MM.1S (cell line): ENCODE data around the gene NDUFS7.

Experiments
- DNase-seq: peaks from one replicate; pipeline ENCODE4 v3.0.0-alpha.2; 2015
- H2AFZ ChIP-seq: fragments of 300-600 bp; sonication (generic); 2 replicates; pipeline ENCODE4 v1.6.0; 2016; ENCODE audit warnings: antibody characterized with exemption, low read length
- H3F3A ChIP-seq: fragments of 300-600 bp; sonication (generic); 2 replicates; pipeline ENCODE4 v1.6.1; 2016; ENCODE audit warnings: mild to moderate bottlenecking, antibody characterized with exemption, low read length, moderate library complexity, mixed read lengths; ENCODE audit not compliant: insufficient read depth
- H3K27ac ChIP-seq: fragments of 300-600 bp; sonication (generic); 2 replicates; pipeline ENCODE4 v1.5.1; 2016; ENCODE audit warnings: mild to moderate bottlenecking, low read length
- H3K27me3 ChIP-seq: fragments of 300-600 bp; sonication (generic); replicated peaks from 2 replicates; pipeline ENCODE4 v1.6.0; 2016; ENCODE audit warnings: low read length; ENCODE audit not compliant: insufficient read depth
- H3K36me3 ChIP-seq: fragments of 300-600 bp; sonication (generic); replicated peaks from 2 replicates; pipeline ENCODE4 v1.6.1; 2016; ENCODE audit warnings: mild to moderate bottlenecking, low read length, mixed read lengths; ENCODE audit not compliant: insufficient read depth
- H3K4me1 ChIP-seq: fragments of 300-600 bp; sonication (generic); 2 replicates; pipeline ENCODE4 v1.6.1; 2016; ENCODE audit warnings: low read length, mixed read lengths
- H3K4me2 ChIP-seq: fragments of 300-600 bp; sonication (generic); 2 replicates; pipeline ENCODE4 v1.6.0; 2016; ENCODE audit warnings: low read depth, low read length
- H3K4me3 ChIP-seq: fragments of 300-600 bp; sonication (generic); 2 replicates; pipeline ENCODE4 v1.5.1; 2016; ENCODE audit warnings: low read length, mixed read lengths
- H3K79me2 ChIP-seq: fragments of 300-600 bp; sonication (generic); 2 replicates; pipeline ENCODE4 v1.6.1; 2016; ENCODE audit warnings: mixed run types, low read length, mixed read lengths
- H3K9ac ChIP-seq: fragments of 300-600 bp; sonication (generic); 2 replicates; pipeline ENCODE4 v1.6.1; 2016; ENCODE audit warnings: low read length, mixed read lengths
- H3K9me2 ChIP-seq: fragments of 300-600 bp; sonication (generic); replicated peaks from 2 replicates; pipeline ENCODE4 v1.6.1; 2016; ENCODE audit warnings: mild to moderate bottlenecking, low read length, mixed read lengths; ENCODE audit not compliant: insufficient read depth
- H3K9me3 ChIP-seq: fragments of 300-600 bp; sonication (generic); replicated peaks from 2 replicates; pipeline ENCODE4 v1.6.1; 2016; ENCODE audit warnings: mild to moderate bottlenecking, low read length, mixed read lengths; ENCODE audit not compliant: insufficient read depth
- H4K20me1 ChIP-seq: fragments of 300-600 bp; sonication (generic); 2 replicates; pipeline ENCODE4 v1.6.1; 2016; ENCODE audit warnings: mild to moderate bottlenecking, low read length, moderate library complexity, mixed read lengths; ENCODE audit not compliant: insufficient read depth
- EZH2 ChIP-seq: fragments of 300-600 bp; sonication (generic); optimal IDR thresholded peaks from 2 replicates; pipeline ENCODE3; 2017; ENCODE audit warnings: low read depth, mild to moderate bottlenecking, antibody characterized with exemption, low read length, mixed read lengths
- EZH2phosphoT487 ChIP-seq: fragments of 300-600 bp; sonication (generic); IDR thresholded peaks from 2 replicates; pipeline ENCODE4 v1.6.1; 2018; ENCODE audit warnings: antibody characterized with exemption, low read length
- TF ChIP-seq, protein P1 (sequence below): fragments of 300-600 bp; sonication (generic); IDR thresholded peaks from 2 replicates; pipeline ENCODE4 v1.5.1; 2016; ENCODE audit warnings: antibody characterized with exemption, low read length, mixed read lengths

Gene NDUFS7

DNA sequence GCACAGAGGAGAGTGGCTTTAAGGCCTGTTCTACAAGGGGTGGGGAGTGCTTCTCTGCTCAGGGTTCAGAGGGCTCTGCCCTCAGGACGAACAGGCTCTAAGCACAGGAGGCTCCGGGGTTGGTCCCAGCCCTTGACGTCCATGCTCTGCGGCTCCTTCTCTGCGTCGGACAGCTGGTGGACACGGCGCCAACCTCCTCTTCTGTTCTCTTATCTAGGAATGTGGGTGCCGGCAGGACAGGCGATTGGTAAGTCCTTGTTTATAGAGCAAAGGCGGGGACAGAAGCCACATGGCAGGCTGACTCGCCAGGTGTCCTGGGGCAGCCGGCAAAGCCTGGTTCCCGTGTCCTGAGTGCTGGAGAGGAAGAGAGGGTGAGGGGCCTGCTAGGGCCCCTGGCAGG lies 46.0 kb downstream of the NDUFS7 start:
- no peak overlapping the region for H3K4me3 ChIP-seq
- no peak for DNase-seq
- H3K79me2 ChIP-seq, result peaks cover 64% of the 10 kb centered on the region
- no peak overlapping the region for H3K27ac ChIP-seq
- H3K4me1 ChIP-seq, result no peaks in the 10 kb centered on the region
- TF ChIP-seq EZH2, result no peak
- TF ChIP-seq EZH2phosphoT487, result no peak
- TF ChIP-seq, protein P1, sequence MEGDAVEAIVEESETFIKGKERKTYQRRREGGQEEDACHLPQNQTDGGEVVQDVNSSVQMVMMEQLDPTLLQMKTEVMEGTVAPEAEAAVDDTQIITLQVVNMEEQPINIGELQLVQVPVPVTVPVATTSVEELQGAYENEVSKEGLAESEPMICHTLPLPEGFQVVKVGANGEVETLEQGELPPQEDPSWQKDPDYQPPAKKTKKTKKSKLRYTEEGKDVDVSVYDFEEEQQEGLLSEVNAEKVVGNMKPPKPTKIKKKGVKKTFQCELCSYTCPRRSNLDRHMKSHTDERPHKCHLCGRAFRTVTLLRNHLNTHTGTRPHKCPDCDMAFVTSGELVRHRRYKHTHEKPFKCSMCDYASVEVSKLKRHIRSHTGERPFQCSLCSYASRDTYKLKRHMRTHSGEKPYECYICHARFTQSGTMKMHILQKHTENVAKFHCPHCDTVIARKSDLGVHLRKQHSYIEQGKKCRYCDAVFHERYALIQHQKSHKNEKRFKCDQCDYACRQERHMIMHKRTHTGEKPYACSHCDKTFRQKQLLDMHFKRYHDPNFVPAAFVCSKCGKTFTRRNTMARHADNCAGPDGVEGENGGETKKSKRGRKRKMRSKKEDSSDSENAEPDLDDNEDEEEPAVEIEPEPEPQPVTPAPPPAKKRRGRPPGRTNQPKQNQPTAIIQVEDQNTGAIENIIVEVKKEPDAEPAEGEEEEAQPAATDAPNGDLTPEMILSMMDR, result no peak
- no peaks in the 10 kb centered on the region for H3K27me3 ChIP-seq
- no peak overlapping the region for H3K9ac ChIP-seq
- H3F3A ChIP-seq, result 0 out of 2 replicates have a peak, but pooled peaks cover 6% of the 10 kb centered on the region
- H3K4me2 ChIP-seq, result no peak overlapping the region
- H3K9me2 ChIP-seq, result no peaks in the 10 kb centered on the region
- H3K9me3 ChIP-seq, result no peaks in the 10 kb centered on the region
- H2AFZ ChIP-seq, result no peak overlapping the region
- 0 out of 2 replicates have a peak, but pooled peaks cover 2% of the 10 kb centered on the region for H4K20me1 ChIP-seq
- peaks cover 12% of the 10 kb centered on the region; the same call in 1 of the 2 replicates for H3K36me3 ChIP-seq

- peaks cover 59% of the 10 kb centered on the region for H3K79me2 ChIP-seq
- no peak overlapping the region for H2AFZ ChIP-seq
- no peaks in the 10 kb centered on the region for H3K9me2 ChIP-seq
- no peak for TF ChIP-seq EZH2phosphoT487
- no peak for TF ChIP-seq EZH2
- TF ChIP-seq, protein P1, result no peak
- H3K27ac ChIP-seq, result no peak overlapping the region
- no peak overlapping the region for H3K4me3 ChIP-seq
- H3K4me1 ChIP-seq, result no peaks in the 10 kb centered on the region
- no peak overlapping the region for H3K4me2 ChIP-seq
- H3K27me3 ChIP-seq, result no peaks in the 10 kb centered on the region
- no peak overlapping the region for H3K9ac ChIP-seq
- H3F3A ChIP-seq, result 0 out of 2 replicates have a peak, but pooled peaks cover 6% of the 10 kb centered on the region
- H3K36me3 ChIP-seq, result peaks cover 8% of the 10 kb centered on the region; the same call in 1 of the 2 replicates
- no peak for DNase-seq
- 0 out of 2 replicates have a peak, but pooled peaks cover 2% of the 10 kb centered on the region for H4K20me1 ChIP-seq
- H3K9me3 ChIP-seq, result no peaks in the 10 kb centered on the region
These were observed 46.5 kb downstream of the NDUFS7 start for GRCh38 chr19:1430246-1430645.

DNA sequence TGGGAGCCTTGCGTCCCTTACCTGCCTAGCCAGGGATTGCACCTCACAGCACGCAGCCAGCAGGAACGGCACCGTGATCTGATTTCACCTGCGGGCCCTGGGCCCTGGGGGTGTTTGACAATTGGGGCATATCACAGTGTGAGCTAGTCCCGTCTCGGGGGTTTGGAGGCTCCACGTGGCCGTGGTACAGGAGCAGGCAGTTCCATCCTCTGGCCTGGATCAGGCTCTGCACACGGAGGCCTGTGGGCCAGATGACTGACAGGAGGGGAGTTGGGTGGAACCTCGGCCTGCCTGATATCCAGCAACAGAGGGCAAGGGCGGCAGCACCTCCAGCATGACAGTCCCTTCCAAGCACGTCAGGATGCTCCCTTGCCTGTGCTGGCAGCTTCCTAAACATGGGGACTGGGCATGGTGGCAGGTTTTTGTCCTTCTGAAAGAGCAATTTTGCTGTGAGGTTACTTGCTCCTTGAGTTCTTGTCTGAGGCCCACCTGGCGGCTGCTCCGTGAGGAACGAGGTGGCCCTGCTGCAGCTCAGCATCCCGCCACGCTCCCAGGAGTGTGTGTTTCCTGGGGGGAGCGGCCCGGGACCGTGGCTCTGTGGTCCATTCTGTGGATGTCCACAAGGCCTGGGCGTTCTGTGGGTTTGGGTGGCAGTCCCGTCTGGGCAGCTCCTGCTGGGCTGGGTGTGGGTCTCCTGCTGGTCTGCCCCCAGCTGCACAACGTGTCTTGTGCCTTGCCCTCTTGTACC lies 48.2 kb downstream of the NDUFS7 start:
- no peak overlapping the region for H3K9ac ChIP-seq
- H3K9me3 ChIP-seq, result no peaks in the 10 kb centered on the region
- DNase-seq, result no peak
- no peaks in the 10 kb centered on the region for H3K4me1 ChIP-seq
- H3F3A ChIP-seq, result peaks cover 16% of the 10 kb centered on the region
- no peak overlapping the region for H3K27ac ChIP-seq
- no peaks in the 10 kb centered on the region for H4K20me1 ChIP-seq
- no peaks in the 10 kb centered on the region for H3K27me3 ChIP-seq
- TF ChIP-seq, protein P1, result no peak
- TF ChIP-seq EZH2 (no peak), EZH2phosphoT487 (no peak)
- 0 out of 2 replicates have a peak, but pooled peaks cover 3% of the 10 kb centered on the region for H3K36me3 ChIP-seq
- H2AFZ ChIP-seq, result no peak overlapping the region
- no peak overlapping the region for H3K4me2 ChIP-seq
- H3K79me2 ChIP-seq, result peaks cover 44% of the 10 kb centered on the region
- H3K9me2 ChIP-seq, result no peaks in the 10 kb centered on the region
- H3K4me3 ChIP-seq, result no peak overlapping the region
